HG03108 (cell line): ENCODE data around the gene XCR1.
"Not testable (repeated sequence)": the region's sequence is repeated elsewhere in the genome, so short reads cannot be mapped to it uniquely, and the experiment has no call there.

Source experiments
- ATAC-seq: cut with Tn5 transposase; IDR thresholded peaks from one replicate; pipeline ENCODE4 v1.9.1; 2021; ENCODE audit warnings: moderate library complexity; ENCODE audit not compliant: unreplicated experiment

XCR1 gene

DNA sequence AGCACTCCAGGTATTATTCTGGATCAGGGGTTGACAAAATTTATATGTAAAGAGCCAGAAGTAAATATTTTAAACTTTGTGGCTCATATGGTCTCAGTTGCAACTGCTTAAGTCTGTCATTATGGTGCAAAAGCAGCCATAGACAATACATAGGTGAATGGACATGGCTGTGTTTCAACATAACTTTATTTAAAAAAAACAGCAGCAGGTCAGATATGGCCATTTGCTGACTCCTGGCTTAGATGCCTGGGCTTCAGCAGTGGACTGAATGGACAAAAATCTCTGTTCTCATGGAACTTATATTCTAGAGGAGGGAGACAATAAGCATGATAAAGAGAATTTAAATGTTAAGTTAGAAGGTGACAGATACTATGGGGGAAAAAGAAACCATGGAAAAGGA, 20.0 kb downstream of the XCR1 start:
- ATAC-seq = no peak

GRCh38 chr3:46006238-46007032, 20.8 kb downstream of the XCR1 start:
- no peak for ATAC-seq

DNA sequence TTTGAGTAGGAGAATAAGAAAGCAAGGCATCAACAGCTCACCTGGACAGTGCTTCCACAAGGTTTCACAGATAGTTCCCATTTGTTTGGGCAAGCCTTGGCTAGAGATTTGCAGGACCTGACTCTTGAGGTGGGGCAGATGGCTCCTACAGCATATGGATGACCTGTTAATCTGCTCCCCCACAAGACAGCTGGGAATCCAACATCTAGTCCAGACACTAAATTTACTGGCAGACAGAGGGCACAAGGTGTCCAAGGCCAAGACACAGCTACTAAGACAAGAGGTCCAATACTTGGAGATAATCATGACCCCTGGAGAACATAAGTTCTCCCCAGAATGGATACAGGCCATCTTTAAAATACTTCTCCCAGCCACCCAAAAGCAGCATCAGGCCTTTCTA, 23.6 kb downstream of the XCR1 start:
- not testable (repeated sequence) for ATAC-seq

- ATAC-seq = no peak
These were observed 26.1 kb downstream of the XCR1 start for GRCh38 chr3:46001178-46001577.

GRCh38 chr3:45997942-45998341, 29.3 kb downstream of the XCR1 start:
- ATAC-seq = no peak

- not testable (repeated sequence) for ATAC-seq
These were observed 29.8 kb downstream of the XCR1 start for GRCh38 chr3:45997499-45997898.

DNA sequence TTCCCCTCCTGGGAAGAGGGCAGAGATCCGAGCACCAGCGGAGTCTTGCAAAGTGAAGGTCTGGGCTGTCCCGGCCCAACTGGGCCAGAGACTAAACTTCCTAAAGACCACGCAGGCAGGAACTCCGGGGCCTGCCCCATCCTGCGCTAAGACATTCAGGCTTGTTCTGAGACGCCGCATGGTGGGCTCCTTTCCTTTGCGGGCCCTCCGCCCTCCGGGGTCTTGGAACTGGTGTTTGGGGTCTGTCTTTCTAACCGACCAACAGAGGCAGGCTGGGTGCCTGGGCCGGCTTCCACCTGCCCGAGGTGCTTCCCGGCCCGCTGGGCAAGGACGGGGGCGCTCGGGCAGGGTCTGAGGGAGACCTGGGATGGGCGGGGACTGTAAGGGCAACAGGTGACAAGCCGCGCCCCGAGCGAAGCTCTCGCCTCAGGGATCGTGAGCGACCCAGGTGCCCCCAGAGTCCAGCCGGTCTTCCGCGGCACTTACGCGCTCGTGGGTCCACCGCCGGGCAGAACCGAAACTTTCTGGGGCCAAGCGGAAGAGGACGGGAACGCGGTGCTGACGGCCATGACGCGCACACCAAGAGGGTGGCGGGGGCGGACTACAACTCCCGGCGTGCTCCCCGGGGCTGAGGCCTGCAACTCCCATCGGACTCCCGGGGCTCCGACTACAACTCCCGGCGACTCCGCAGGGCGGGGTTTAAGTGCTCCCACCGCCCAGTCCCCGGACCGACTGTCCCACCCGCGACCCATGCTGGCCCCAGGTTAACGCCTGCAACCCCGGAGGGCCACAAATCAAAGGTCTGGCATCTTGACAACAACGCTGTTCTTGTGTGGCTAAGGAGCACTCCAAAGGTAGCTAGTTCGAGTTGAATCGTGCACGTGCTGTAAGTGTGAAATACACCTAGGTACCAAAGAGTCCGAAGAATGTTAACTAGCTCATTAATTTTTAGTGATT, 31.8 kb downstream of the XCR1 start, which contains the start of gene FYCO1:
Gene FYCO1 (minus strand): TSS at position 589 of the 957 bp plus-strand sequence. CDS start 10,914 bp downstream, outside the sequence.
- ATAC-seq = peak; percentile 92

GRCh38 chr3:45994419-45995235, 32.7 kb downstream of the XCR1 start:
- ATAC-seq = no peak

DNA sequence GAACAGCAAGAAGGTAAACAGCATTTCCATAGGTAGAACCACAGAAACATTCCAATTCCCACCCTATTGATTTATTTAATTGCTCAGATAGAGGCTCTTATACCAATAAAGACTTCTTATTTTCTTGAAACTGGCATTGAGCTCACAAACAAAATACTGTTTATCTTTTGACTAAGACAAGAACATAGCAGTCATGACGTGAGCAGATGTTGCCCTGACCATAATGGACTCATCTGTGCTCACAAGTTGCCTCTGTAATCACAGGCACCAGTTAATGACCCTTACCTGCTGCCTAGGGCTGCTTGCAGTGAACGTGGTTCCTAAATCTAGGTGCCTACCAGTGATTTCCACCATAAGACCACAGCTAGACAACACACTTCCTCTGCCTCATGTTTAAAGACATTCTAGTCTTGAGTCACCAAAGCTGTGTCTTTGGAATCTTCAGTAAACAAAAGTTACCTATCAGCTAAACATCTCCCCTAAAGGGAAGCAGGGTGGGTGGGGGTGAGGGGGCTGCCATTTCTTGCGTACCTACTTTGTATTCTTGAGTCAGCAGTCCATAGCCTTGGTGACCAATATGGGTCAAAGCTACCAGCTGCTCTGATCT, 33.8 kb downstream of the XCR1 start:
- ATAC-seq = no peak

- ATAC-seq = no peak
These were observed 34.5 kb downstream of the XCR1 start for GRCh38 chr3:45992821-45993221.

- no peak for ATAC-seq
These were observed 35.1 kb downstream of the XCR1 start for GRCh38 chr3:45992133-45992729.

DNA sequence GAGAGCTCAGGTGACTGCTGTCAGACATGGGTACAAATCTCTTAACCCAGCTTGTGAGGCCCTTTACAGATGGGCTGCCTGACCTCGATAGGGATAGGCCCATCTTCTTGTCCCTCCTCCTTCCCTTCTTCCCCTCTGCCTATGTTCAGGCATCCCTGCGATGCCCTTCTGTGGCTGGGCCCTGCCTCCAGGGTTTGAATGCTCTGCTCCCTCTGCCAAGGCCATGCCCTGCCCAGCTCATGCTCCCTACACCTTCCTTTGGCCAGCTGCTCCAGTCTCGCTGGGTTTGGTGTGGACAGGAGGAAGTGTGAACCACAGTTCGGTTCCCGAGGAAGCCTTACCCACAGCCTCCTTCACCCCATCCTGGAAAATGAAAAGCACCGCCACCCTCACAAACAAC, 35.9 kb downstream of the XCR1 start:
- ATAC-seq = no peak

DNA sequence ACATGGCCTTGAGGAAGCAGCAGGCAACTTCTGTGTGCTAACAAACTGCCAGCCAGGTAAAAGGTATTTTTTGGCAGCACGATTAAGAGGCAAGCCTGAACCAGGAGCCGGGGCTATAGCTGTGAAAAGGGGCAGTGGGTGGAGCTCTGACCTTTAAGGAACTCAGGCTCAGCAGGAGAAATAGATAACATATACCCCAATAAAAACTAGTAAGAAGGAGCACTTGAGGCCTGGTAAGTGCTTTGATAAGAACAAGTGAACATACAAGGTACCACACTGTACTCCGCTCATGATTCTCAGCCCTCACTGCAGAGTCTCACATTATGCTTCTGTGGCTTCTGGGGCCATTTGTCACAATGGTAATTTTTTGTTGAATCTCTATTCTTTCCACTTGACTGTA, 37.1 kb downstream of the XCR1 start:
- no peak for ATAC-seq

DNA sequence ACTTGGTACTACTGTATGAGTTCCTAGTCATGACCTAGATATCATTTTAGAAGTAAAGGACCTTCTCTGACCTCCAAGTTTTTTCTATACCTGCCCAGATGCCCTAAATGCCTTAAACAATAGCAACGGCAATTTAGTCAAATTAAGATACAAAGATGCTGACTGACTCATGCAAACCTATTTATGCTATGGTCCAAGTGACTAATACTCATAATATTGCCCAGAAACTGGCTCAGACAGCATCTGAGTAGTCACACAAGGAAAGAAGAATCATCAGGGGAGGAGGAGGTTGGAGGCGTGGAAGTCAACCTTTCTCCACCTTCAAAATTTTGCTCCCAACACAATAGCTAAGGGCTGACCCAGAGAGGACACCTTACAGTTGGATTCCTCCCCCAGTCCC, 38.5 kb downstream of the XCR1 start:
- ATAC-seq = no peak

- no peak for ATAC-seq
These were observed 38.9 kb downstream of the XCR1 start for GRCh38 chr3:45988362-45988761.

DNA sequence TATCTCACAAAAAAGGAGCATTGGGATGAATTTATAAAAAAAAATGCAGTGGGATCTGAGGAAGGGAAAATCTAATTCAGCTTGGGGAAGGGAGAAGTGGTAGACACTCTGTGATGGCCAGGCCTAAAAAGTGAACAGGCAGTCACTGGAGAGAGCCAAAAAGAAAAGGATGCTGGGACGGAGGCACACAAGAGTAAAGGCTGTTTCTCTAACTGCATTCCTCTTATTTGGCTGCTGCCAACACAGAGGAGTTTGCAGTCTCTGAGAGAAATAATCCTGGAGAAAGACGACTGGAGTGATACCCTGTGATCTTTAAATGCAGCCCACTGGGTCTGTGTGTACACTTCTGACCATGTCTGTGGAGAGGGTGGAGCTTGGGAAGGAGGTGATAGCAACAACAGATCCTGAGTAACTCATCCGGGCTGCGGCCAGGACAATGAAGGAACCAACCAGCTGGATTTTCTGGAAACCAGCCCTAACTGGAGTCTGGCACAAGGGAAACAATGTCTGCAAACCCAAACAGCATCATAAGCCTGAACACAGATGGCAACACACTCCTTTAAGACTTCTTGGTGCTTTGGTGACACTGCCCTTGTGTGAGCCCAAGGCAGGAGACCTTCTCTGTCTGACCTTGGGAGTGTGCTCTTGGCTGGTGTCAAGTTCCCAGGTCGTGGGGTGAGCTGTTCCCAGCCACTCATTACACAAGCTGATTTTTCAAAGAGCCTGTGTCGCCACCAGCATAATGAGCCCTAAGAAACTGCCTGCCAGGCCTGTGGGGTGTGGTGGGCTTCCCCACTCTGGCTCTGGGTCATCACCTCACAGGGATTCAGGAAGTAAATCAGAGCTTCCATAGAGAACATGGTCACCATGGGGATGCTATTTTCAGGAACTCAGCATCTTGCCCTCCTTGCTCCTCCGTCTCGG, 39.7 kb downstream of the XCR1 start:
- ATAC-seq = no peak

- no peak for ATAC-seq
These were observed 40.8 kb downstream of the XCR1 start for GRCh38 chr3:45986303-45986982.

- ATAC-seq = no peak
These were observed 41.6 kb downstream of the XCR1 start for GRCh38 chr3:45985532-45986302.
